ENCODE results near the gene CRYBG1. TPM values are rescaled to one million over a fixed set of nuclear protein-coding genes. Genes with fewer than 3 reads are reported as not detected.

CRYBG1 gene
- total RNA-seq, 1 experiment from 2014 or later, result 10.1 TPM

GRCh38 chr6:106529438-106529837, 168.9 kb downstream of the CRYBG1 start:
- ATAC-seq, result no peak
- H3K4me3 Mint-ChIP-seq, result no peak overlapping the region
- CTCF ChIA-PET, result no interaction called here
- TF ChIP-seq RORB (CRISPR knock-in tag; IDR thresholded peaks at IDR 0.05), result no peak
- no peak for TF ChIP-seq ZNF317 (CRISPR knock-in tag; IDR thresholded peaks at IDR 0.05; ENCODE audit: borderline replicate concordance, low read depth)
- TF ChIP-seq ZNF425 (CRISPR knock-in tag; conservative IDR thresholded peaks at IDR 0.05), result no peak
- no peak for TF ChIP-seq MLX (CRISPR knock-in tag; IDR thresholded peaks at IDR 0.05)
- TF ChIP-seq ZNF232 (CRISPR knock-in tag; IDR thresholded peaks at IDR 0.05), result no peak
- no peak for TF ChIP-seq ZNF512 (CRISPR knock-in tag; IDR thresholded peaks at IDR 0.05; ENCODE audit: borderline replicate concordance)
- no peak for TF ChIP-seq CREM (CRISPR knock-in tag; IDR thresholded peaks at IDR 0.05)
- TF ChIP-seq ESRRA (CRISPR knock-in tag; IDR thresholded peaks at IDR 0.05; ENCODE audit: borderline replicate concordance), result no peak
- no peak for TF ChIP-seq GRHL2 (CRISPR knock-in tag; IDR thresholded peaks at IDR 0.05; ENCODE audit: insufficient replicate concordance, severe bottlenecking)
- no peak for TF ChIP-seq TEAD1 (CRISPR knock-in tag; IDR thresholded peaks at IDR 0.05)
- no peak for TF ChIP-seq OVOL2 (CRISPR knock-in tag; IDR thresholded peaks at IDR 0.05; ENCODE audit: borderline replicate concordance)
- no peak for TF ChIP-seq E2F4 (CRISPR knock-in tag; IDR thresholded peaks at IDR 0.05; ENCODE audit: borderline replicate concordance, low read depth)
- no peak for TF ChIP-seq CBFB (CRISPR knock-in tag; IDR thresholded peaks at IDR 0.05; ENCODE audit: low read depth)
- TF ChIP-seq STAT6 (CRISPR knock-in tag; conservative IDR thresholded peaks at IDR 0.05; ENCODE audit: low read depth), result no peak
- TF ChIP-seq E2F1 (CRISPR knock-in tag; IDR thresholded peaks at IDR 0.05), result no peak
- no peak for TF ChIP-seq JAZF1 (CRISPR knock-in tag; IDR thresholded peaks at IDR 0.05)
- TF ChIP-seq TP53 (CRISPR knock-in tag; IDR thresholded peaks at IDR 0.05), result no peak
- TF ChIP-seq IRF2 (CRISPR knock-in tag; IDR thresholded peaks at IDR 0.05; ENCODE audit: borderline replicate concordance, low read depth), result no peak
- TF ChIP-seq NR2C2 (CRISPR knock-in tag; IDR thresholded peaks at IDR 0.05), result no peak
- no peak for TF ChIP-seq GABPB1 (CRISPR knock-in tag; IDR thresholded peaks at IDR 0.05)
- no peaks in the 10 kb centered on the region for H3K27me3 Mint-ChIP-seq (ENCODE audit: low read depth)
- POLR2A ChIA-PET, result interaction anchor here (0.6 kb wide), 1 partner anchor 764 kb away, joined by 3 read pairs; no protein-coding TSS in a partner anchor
- H3K36me3 Mint-ChIP-seq, result no peaks in the 10 kb centered on the region
- H3K4me1 Mint-ChIP-seq, result peaks cover 13% of the 10 kb centered on the region
- DNase-seq (ENCODE audit: low spot score), result no peak
- no peak overlapping the region for H3K27ac Mint-ChIP-seq
- no peaks in the 10 kb centered on the region for H3K9me3 Mint-ChIP-seq

All from WTC11 (cell line).